SK-N-SH (cell line): ENCODE measurements around the gene KIAA0040. TPM values are rescaled to one million over a fixed set of nuclear protein-coding genes. Genes with fewer than 3 reads are reported as not detected.

Experiments
- CTCF ChIA-PET: fragments of 300-600, 350-600 bp; formaldehyde crosslinking; extraction: SDS; loops from one replicate; lab custom pipeline; 2021; lab: Yijun Ruan, JAX
- POLR2A ChIA-PET: fragments of 350-600 bp; sonication (Branson Sonifier 250); formaldehyde crosslinking; extraction: SDS; loops from one replicate; lab custom pipeline; 2020; ENCODE audit warnings: antibody characterized with exemption, inconsistent platforms; lab: Yijun Ruan, JAX
- DNase-seq: peaks from one replicate; pipeline ENCODE4 v3.0.0; 2012
- H2AFZ ChIP-seq: fragments of 200-600 bp; sonication (generic); 2 replicates; pipeline ENCODE4 v1.8.1; 2016; ENCODE audit warnings: antibody characterized with exemption, mild to moderate bottlenecking, low read depth
- H3F3A ChIP-seq: fragments of 200-600 bp; sonication (generic); replicated peaks from 2 replicates; pipeline ENCODE3; 2016; ENCODE audit warnings: antibody characterized with exemption, mild to moderate bottlenecking; ENCODE audit not compliant: insufficient read depth
- H3K27ac ChIP-seq, 2 experiments: fragments of 200-500 bp in 1 of 2; fragments of 200-600 bp in 1 of 2; sonication (Bioruptor generic) in 1 of 2; sonication (generic), shearing (Covaris generic) in 1 of 2; 2 replicates each; pipeline versions ENCODE4 v1.5.1 to v1.6.1; 2014 to 2016; ENCODE audit warnings: low read depth in 2 of 2, inconsistent platforms in 1 of 2, low read length in 1 of 2, mild to moderate bottlenecking in 1 of 2, mixed read lengths in 1 of 2
- H3K27me3 ChIP-seq: fragments of 200-600 bp; sonication (generic), shearing (Covaris generic); 2 replicates; pipeline ENCODE4 v1.6.1; 2016; ENCODE audit warnings: mixed run types; ENCODE audit not compliant: insufficient read depth
- H3K36me3 ChIP-seq, 2 experiments: fragments of 200-500 bp in 1 of 2; fragments of 200-600 bp in 1 of 2; sonication (Bioruptor generic) in 1 of 2; sonication (generic) in 1 of 2; replicated peaks in 1 of 2; 2 replicates each; pipeline versions ENCODE3 to v1.5.1; 2014 to 2016; ENCODE audit warnings: low read length in 1 of 2, mild to moderate bottlenecking in 1 of 2; ENCODE audit not compliant: insufficient read depth in 2 of 2, control insufficient read depth in 1 of 2
- H3K4me1 ChIP-seq, 2 experiments: fragments of 200-500 bp in 1 of 2; fragments of 200-600 bp in 1 of 2; sonication (Bioruptor generic) in 1 of 2; sonication (generic), shearing (Covaris generic) in 1 of 2; 2 replicates each; pipeline versions ENCODE4 v1.5.1 to v1.6.1; 2014 to 2016; ENCODE audit warnings: low read depth in 1 of 2, low read length in 1 of 2, mixed run types in 1 of 2; ENCODE audit not compliant: insufficient read depth in 2 of 2, control insufficient read depth in 1 of 2
- H3K4me2 ChIP-seq: fragments of 200-600 bp; sonication (generic), shearing (Covaris generic); 2 replicates; pipeline ENCODE4 v1.6.1; 2017; ENCODE audit warnings: mixed run types
- H3K4me3 ChIP-seq, 2 experiments: fragments of 200-500 bp in 1 of 2; fragments of 200-600 bp in 1 of 2; sonication (Bioruptor generic) in 1 of 2; sonication (generic), shearing (Covaris generic) in 1 of 2; 2 replicates each; pipeline versions ENCODE4 v1.5.1 to v1.8.1; 2014 to 2016; ENCODE audit warnings: low read depth in 2 of 2, inconsistent platforms in 1 of 2, low read length in 1 of 2, mild to moderate bottlenecking in 1 of 2, mixed read lengths in 1 of 2, moderate library complexity in 1 of 2
- H3K79me2 ChIP-seq: fragments of 200-600 bp; sonication (generic); 2 replicates; pipeline ENCODE4 v1.8.1; 2017; ENCODE audit warnings: mild to moderate bottlenecking; ENCODE audit not compliant: insufficient read depth
- H3K9ac ChIP-seq: fragments of 200-600 bp; sonication (generic); 2 replicates; pipeline ENCODE4 v1.6.1; 2017; ENCODE audit warnings: mixed run types
- H3K9me2 ChIP-seq: fragments of 200-600 bp; sonication (generic); 2 replicates; pipeline ENCODE4 v1.6.1; 2017; ENCODE audit warnings: mixed run types
- H3K9me3 ChIP-seq: fragments of 200-600 bp; sonication (generic); 2 replicates; pipeline ENCODE4 v1.6.1; 2017; ENCODE audit warnings: mixed run types, mild to moderate bottlenecking, moderate library complexity
- H4K20me1 ChIP-seq: fragments of 200-600 bp; sonication (generic); 2 replicates; pipeline ENCODE4 v1.6.1; 2017; ENCODE audit warnings: mild to moderate bottlenecking, mixed run types; ENCODE audit not compliant: insufficient read depth
- CHD2 ChIP-seq: fragments of 150-350 bp; IDR thresholded peaks from 2 replicates; pipeline ENCODE4 v1.6.1; 2018; ENCODE audit warnings: low read length; ENCODE audit not compliant: partially characterized antibody
- ELF1 ChIP-seq: IDR thresholded peaks from 2 replicates; pipeline ENCODE4 v1.4.0; 2012
- EZH2phosphoT487 ChIP-seq: fragments of 200-600 bp; sonication (generic); IDR thresholded peaks from 2 replicates; pipeline ENCODE4 v1.6.1; 2017; ENCODE audit warnings: low read depth, mixed run types, mild to moderate bottlenecking, antibody characterized with exemption, moderate library complexity, borderline replicate concordance
- FOSL2 ChIP-seq: IDR thresholded peaks from 2 replicates; pipeline ENCODE4 v1.4.0; 2012; ENCODE audit warnings: low read depth, mild to moderate bottlenecking, moderate library complexity, borderline replicate concordance
- FOXJ3 ChIP-seq: sonication (generic); formaldehyde crosslinking; IDR thresholded peaks from 2 replicates; pipeline ENCODE4 v1.5.1; 2020; ENCODE audit warnings: mild to moderate bottlenecking, missing genetic modification reagents
- FOXM1 ChIP-seq: IDR thresholded peaks from 2 replicates; pipeline ENCODE4 v1.4.0; 2012; ENCODE audit warnings: low read depth, mild to moderate bottlenecking
- GATA2 ChIP-seq: sonication (generic); formaldehyde crosslinking; IDR thresholded peaks from 2 replicates; pipeline ENCODE4 v1.5.0; 2020; ENCODE audit warnings: mild to moderate bottlenecking, missing genetic modification reagents
- IRF3 ChIP-seq: fragments of 150-350 bp; IDR thresholded peaks from 2 replicates; pipeline ENCODE4 v1.6.1; 2016; ENCODE audit warnings: mild to moderate bottlenecking, low read depth, low read length
- MEF2A ChIP-seq: IDR thresholded peaks from 2 replicates; pipeline ENCODE4 v1.4.0; 2012; ENCODE audit warnings: low read depth, borderline replicate concordance
- MXI1 ChIP-seq: IDR thresholded peaks from 2 replicates; pipeline ENCODE4 v1.6.1; 2012; ENCODE audit warnings: mild to moderate bottlenecking, low read depth, low read length, improper control_type of control experiment
- NFIC ChIP-seq: IDR thresholded peaks from 2 replicates; pipeline ENCODE4 v1.4.0; 2012; ENCODE audit warnings: borderline replicate concordance
- NRF1 ChIP-seq: IDR thresholded peaks from 2 replicates; pipeline ENCODE4 v1.6.1; 2012; ENCODE audit warnings: low read depth, mild to moderate bottlenecking, low read length
- PBX3 ChIP-seq: IDR thresholded peaks from 2 replicates; pipeline ENCODE4; 2012
- RCOR1 ChIP-seq: fragments of 150-350 bp; IDR thresholded peaks from 2 replicates; pipeline ENCODE4 v1.6.1; 2017; ENCODE audit warnings: antibody characterized with exemption, low read length
- RFX5 ChIP-seq: IDR thresholded peaks from 2 replicates; pipeline ENCODE4 v1.6.1; 2012; ENCODE audit warnings: mild to moderate bottlenecking, improper control_type of control experiment, low read length
- SIN3A ChIP-seq: IDR thresholded peaks from 2 replicates; pipeline ENCODE4 v1.6.1; 2012; ENCODE audit warnings: low read depth, mild to moderate bottlenecking, low read length, moderate library complexity, borderline replicate concordance
- SMC3 ChIP-seq: IDR thresholded peaks from 2 replicates; pipeline ENCODE4 v1.6.1; 2012; ENCODE audit warnings: low read depth, low read length, improper control_type of control experiment
- TCF12 ChIP-seq: IDR thresholded peaks from 2 replicates; pipeline ENCODE4 v1.4.0; 2012
- TEAD4 ChIP-seq: IDR thresholded peaks from 2 replicates; pipeline ENCODE4 v1.4.0; 2012; ENCODE audit warnings: mild to moderate bottlenecking, borderline replicate concordance; ENCODE audit not compliant: insufficient read depth
- WGBS: methylation state at CpG from one replicate; pipeline ENCODE4 v1.1.6; 2017; ENCODE audit warnings: low lambda C conversion rate; 5-methylcytosine and 5-hydroxymethylcytosine counted together
- polyA plus RNA-seq, 3 experiments: library from polyadenylated mRNA; depleted of rRNA; stranded (reverse); fragments of >200 nt; gene quantifications; 2 replicates each; pipeline ENCODE4 v1.2.3, GENCODE V29; 2012

Gene KIAA0040
- polyA plus RNA-seq, 1 of the 3 experiments (the other 2 are of a cell fraction) = 0.08 TPM

- no peak for TF ChIP-seq PBX3
Observed at GRCh38 chr1:175206687-175207086, 14.1 kb upstream of the KIAA0040 start (continued).

DNA sequence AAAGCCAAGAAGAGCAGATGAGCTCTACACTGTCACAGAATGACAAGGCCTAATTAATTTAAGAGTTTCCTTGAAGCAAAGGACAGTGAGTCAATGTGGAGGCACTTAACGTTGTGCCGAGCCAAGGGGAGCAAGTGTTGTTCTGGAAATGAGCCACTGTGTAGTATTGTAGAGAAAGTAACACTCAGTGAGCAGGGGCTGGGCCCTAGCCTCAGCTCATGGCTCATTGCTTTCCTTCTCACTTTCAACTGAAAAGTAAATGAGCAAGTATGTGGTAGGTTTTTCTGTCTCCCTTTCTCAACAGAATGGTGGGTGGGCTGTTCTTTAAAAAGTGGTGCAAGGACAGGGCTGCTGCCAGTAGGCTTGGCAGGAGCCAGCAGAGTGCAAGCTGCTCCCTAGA, 11.8 kb upstream of the KIAA0040 start:
- Histone ChIP-seq H3K4me3 (no peak overlapping the region), H3K79me2 (no peaks in the 10 kb centered on the region), H3K4me1 (peaks cover 0 to 16% of the 10 kb centered on the region in 2 experiments; a peak in 1 of 4 replicates), H3K27ac (no peak overlapping the region), H2AFZ (no peak overlapping the region), H3F3A (no peaks in the 10 kb centered on the region), H3K4me2 (no peak overlapping the region), H4K20me1 (no peaks in the 10 kb centered on the region), H3K36me3 (no peaks in the 10 kb centered on the region), H3K9me3 (no peaks in the 10 kb centered on the region), H3K27me3 (no peaks in the 10 kb centered on the region), H3K9ac (no peak overlapping the region), H3K9me2 (no peaks in the 10 kb centered on the region)
- ChIA-PET POLR2A (no interaction called here), CTCF (interaction anchor here (1.3 kb wide), 2 partner anchors 49 to 53 kb away, joined by 3 to 6 read pairs; no protein-coding TSS in a partner anchor)
- 22% methylated on average over 2 of the region's 2 CpGs for WGBS
- TF ChIP-seq RFX5 (no peak), IRF3 (no peak), RCOR1 (no peak), NRF1 (no peak), NFIC (no peak), CHD2 (no peak), SMC3 (no peak), PBX3 (no peak), SIN3A (no peak), FOXM1 (no peak), MEF2A (no peak), FOXJ3 (CRISPR knock-in tag) (no peak), FOSL2 (no peak), TEAD4 (no peak), ELF1 (no peak), TCF12 (no peak), GATA2 (no peak), EZH2phosphoT487 (no peak), MXI1 (no peak)
- no peak for DNase-seq
